WTC11 (cell line): ENCODE measurements around the gene TNFSF15. TPM values are rescaled to one million over a fixed set of nuclear protein-coding genes. Genes with fewer than 3 reads are reported as not detected.

Source experiments
- ATAC-seq: fragments of 200-7000 bp; cut with Tn5 transposase; 2 replicates; pipeline ENCODE4 v1.10.0; 2021; ENCODE audit warnings: mild to moderate bottlenecking, moderate library complexity
- CTCF ChIA-PET: fragments of 300-600 bp; sonication (Branson Sonifier 250); formaldehyde crosslinking; loops from one replicate; lab custom pipeline; 2021; ENCODE audit warnings: antibody characterized with exemption; lab: Charles Lee
- POLR2A ChIA-PET: fragments of 350-600 bp; sonication (Branson Sonifier 250); formaldehyde crosslinking; loops from one replicate; lab custom pipeline; 2021; ENCODE audit warnings: antibody characterized with exemption; lab: Charles Lee
- DNase-seq: peaks from one replicate; pipeline ENCODE4 v3.0.0; 2021; ENCODE audit warnings: low spot score
- H3K27ac Mint-ChIP-seq: 2 replicates; pipeline ENCODE4 v1.8.0; 2021; ENCODE audit warnings: mixed read lengths
- H3K27me3 Mint-ChIP-seq: 2 replicates; pipeline ENCODE4 v1.8.0; 2021; ENCODE audit warnings: low read depth, mild to moderate bottlenecking, moderate library complexity, mixed read lengths
- H3K36me3 Mint-ChIP-seq: 2 replicates; pipeline ENCODE4 v1.8.0; 2021; ENCODE audit warnings: mixed read lengths
- H3K4me1 Mint-ChIP-seq: 2 replicates; pipeline ENCODE4 v1.8.0; 2022; ENCODE audit warnings: mixed read lengths
- H3K4me3 Mint-ChIP-seq: 2 replicates; pipeline ENCODE4 v1.8.0; 2021; ENCODE audit warnings: mild to moderate bottlenecking, moderate library complexity, mixed read lengths
- H3K9me3 Mint-ChIP-seq: 2 replicates; pipeline ENCODE4 v1.8.0; 2021; ENCODE audit warnings: mixed read lengths
- ATF3 ChIP-seq: sonication (generic); formaldehyde crosslinking; conservative IDR thresholded peaks from 2 replicates; pipeline ENCODE4 v1.8.1; 2022; ENCODE audit warnings: mild to moderate bottlenecking, missing genetic modification reagents
- EMX1 ChIP-seq: fragments of 250-450 bp; sonication (Bioruptor Pico); IDR thresholded peaks from 2 replicates; pipeline ENCODE4 v1.8.0; 2021; ENCODE audit warnings: mild to moderate bottlenecking
- GTF2I ChIP-seq: fragments of 250-450 bp; sonication (Bioruptor Pico); conservative IDR thresholded peaks from 2 replicates; pipeline ENCODE4 v1.4.0; 2021; ENCODE audit warnings: mild to moderate bottlenecking
- SMAD4 ChIP-seq: sonication (generic); formaldehyde crosslinking; IDR thresholded peaks from 2 replicates; pipeline ENCODE4 v1.8.0; 2022; ENCODE audit warnings: mild to moderate bottlenecking, missing genetic modification reagents
- ZMAT4 ChIP-seq: fragments of 250-450 bp; sonication (Bioruptor Pico); IDR thresholded peaks from 2 replicates; pipeline ENCODE4 v1.9.0; 2021; ENCODE audit warnings: mild to moderate bottlenecking
- ZNF121 ChIP-seq: sonication (generic); formaldehyde crosslinking; IDR thresholded peaks from 2 replicates; pipeline ENCODE4 v1.8.0; 2023; ENCODE audit warnings: missing genetic modification reagents
- ZNF263 ChIP-seq: sonication (generic); formaldehyde crosslinking; IDR thresholded peaks from 2 replicates; pipeline ENCODE4 v1.8.1; 2022; ENCODE audit warnings: low read depth, mild to moderate bottlenecking, moderate library complexity, missing genetic modification reagents
- ZNF281 ChIP-seq: sonication (generic); formaldehyde crosslinking; IDR thresholded peaks from 2 replicates; pipeline ENCODE4 v1.8.0; 2023; ENCODE audit warnings: mild to moderate bottlenecking, missing genetic modification reagents
- ZNF423 ChIP-seq: fragments of 250-450 bp; sonication (Bioruptor Pico); IDR thresholded peaks from 2 replicates; pipeline ENCODE4 v2.1.2; 2022; ENCODE audit warnings: mild to moderate bottlenecking, moderate library complexity
- total RNA-seq: library from RNA; stranded (reverse); gene quantifications from 3 replicates; pipeline ENCODE4 v1.2.3, GENCODE V29; 2021
- TF ChIP-seq, protein P1 (sequence below): sonication (generic); formaldehyde crosslinking; IDR thresholded peaks from 2 replicates; pipeline ENCODE4 v1.8.0; 2022; ENCODE audit warnings: mild to moderate bottlenecking, missing genetic modification reagents
- TF ChIP-seq, protein P2 (sequence below): sonication (generic); formaldehyde crosslinking; IDR thresholded peaks from 2 replicates; pipeline ENCODE4 v1.8.0; 2023; ENCODE audit warnings: missing genetic modification reagents, mild to moderate bottlenecking, borderline replicate concordance

The TNFSF15 gene
- total RNA-seq, 1 experiment from 2014 or later = 0.11 TPM

GRCh38 chr9:114775121-114775520 is 30.7 kb downstream of the TNFSF15 start:
- Mint-ChIP-seq H3K4me3 (no peak overlapping the region), H3K36me3 (no peaks in the 10 kb centered on the region), H3K27ac (no peak overlapping the region), H3K27me3 (peaks cover 25% of the 10 kb centered on the region), H3K4me1 (no peaks in the 10 kb centered on the region), H3K9me3 (no peaks in the 10 kb centered on the region)
- no peak for ATAC-seq
- DNase-seq = no peak
- ChIA-PET CTCF (no interaction called here), POLR2A (interaction anchor here (0.5 kb wide), 1 partner anchor 252 kb away, joined by 3 read pairs; no protein-coding TSS in a partner anchor)
- TF ChIP-seq EMX1 (CRISPR knock-in tag) = no peak
- TF ChIP-seq, protein P1, sequence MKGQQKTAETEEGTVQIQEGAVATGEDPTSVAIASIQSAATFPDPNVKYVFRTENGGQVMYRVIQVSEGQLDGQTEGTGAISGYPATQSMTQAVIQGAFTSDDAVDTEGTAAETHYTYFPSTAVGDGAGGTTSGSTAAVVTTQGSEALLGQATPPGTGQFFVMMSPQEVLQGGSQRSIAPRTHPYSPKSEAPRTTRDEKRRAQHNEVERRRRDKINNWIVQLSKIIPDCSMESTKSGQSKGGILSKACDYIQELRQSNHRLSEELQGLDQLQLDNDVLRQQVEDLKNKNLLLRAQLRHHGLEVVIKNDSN (CRISPR knock-in tag) = no peak
- TF ChIP-seq ZNF121 (CRISPR knock-in tag) = no peak
- TF ChIP-seq SMAD4 (CRISPR knock-in tag) = no peak
- TF ChIP-seq ATF3 (CRISPR knock-in tag) = no peak
- TF ChIP-seq ZNF281 (CRISPR knock-in tag) = no peak
- TF ChIP-seq, protein P2, sequence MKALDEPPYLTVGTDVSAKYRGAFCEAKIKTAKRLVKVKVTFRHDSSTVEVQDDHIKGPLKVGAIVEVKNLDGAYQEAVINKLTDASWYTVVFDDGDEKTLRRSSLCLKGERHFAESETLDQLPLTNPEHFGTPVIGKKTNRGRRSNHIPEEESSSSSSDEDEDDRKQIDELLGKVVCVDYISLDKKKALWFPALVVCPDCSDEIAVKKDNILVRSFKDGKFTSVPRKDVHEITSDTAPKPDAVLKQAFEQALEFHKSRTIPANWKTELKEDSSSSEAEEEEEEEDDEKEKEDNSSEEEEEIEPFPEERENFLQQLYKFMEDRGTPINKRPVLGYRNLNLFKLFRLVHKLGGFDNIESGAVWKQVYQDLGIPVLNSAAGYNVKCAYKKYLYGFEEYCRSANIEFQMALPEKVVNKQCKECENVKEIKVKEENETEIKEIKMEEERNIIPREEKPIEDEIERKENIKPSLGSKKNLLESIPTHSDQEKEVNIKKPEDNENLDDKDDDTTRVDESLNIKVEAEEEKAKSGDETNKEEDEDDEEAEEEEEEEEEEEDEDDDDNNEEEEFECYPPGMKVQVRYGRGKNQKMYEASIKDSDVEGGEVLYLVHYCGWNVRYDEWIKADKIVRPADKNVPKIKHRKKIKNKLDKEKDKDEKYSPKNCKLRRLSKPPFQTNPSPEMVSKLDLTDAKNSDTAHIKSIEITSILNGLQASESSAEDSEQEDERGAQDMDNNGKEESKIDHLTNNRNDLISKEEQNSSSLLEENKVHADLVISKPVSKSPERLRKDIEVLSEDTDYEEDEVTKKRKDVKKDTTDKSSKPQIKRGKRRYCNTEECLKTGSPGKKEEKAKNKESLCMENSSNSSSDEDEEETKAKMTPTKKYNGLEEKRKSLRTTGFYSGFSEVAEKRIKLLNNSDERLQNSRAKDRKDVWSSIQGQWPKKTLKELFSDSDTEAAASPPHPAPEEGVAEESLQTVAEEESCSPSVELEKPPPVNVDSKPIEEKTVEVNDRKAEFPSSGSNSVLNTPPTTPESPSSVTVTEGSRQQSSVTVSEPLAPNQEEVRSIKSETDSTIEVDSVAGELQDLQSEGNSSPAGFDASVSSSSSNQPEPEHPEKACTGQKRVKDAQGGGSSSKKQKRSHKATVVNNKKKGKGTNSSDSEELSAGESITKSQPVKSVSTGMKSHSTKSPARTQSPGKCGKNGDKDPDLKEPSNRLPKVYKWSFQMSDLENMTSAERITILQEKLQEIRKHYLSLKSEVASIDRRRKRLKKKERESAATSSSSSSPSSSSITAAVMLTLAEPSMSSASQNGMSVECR = no peak
- TF ChIP-seq GTF2I (CRISPR knock-in tag) = no peak

- no peak for DNase-seq
- no peak for TF ChIP-seq ZNF263
- no peak for TF ChIP-seq ZMAT4 (CRISPR knock-in tag)
- no peak for TF ChIP-seq ZNF423 (CRISPR knock-in tag)
- no peak for TF ChIP-seq ZNF281 (CRISPR knock-in tag)
- ChIA-PET POLR2A (no interaction called here), CTCF (interaction anchor here (1.0 kb wide), 1 partner anchor 132 kb away, joined by 3 read pairs; no protein-coding TSS in a partner anchor)
- Mint-ChIP-seq H3K27ac (no peak overlapping the region), H3K27me3 (peaks cover 25% of the 10 kb centered on the region), H3K36me3 (no peaks in the 10 kb centered on the region), H3K4me1 (no peaks in the 10 kb centered on the region), H3K4me3 (no peak overlapping the region), H3K9me3 (no peaks in the 10 kb centered on the region)
- ATAC-seq = no peak
These were observed 31.3 kb downstream of the TNFSF15 start for GRCh38 chr9:114774524-114774923.
